GM12874 (cell line): ENCODE measurements around the gene ADGRD1.

ENCODE experiments used
- TF ChIP-seq, protein P1 (sequence below): IDR thresholded peaks from 2 replicates; pipeline ENCODE4 v1.5.1; 2011; ENCODE audit warnings: low read depth, mild to moderate bottlenecking, control low read depth, low read length, moderate library complexity; ENCODE audit not compliant: insufficient read depth

ADGRD1 gene

DNA sequence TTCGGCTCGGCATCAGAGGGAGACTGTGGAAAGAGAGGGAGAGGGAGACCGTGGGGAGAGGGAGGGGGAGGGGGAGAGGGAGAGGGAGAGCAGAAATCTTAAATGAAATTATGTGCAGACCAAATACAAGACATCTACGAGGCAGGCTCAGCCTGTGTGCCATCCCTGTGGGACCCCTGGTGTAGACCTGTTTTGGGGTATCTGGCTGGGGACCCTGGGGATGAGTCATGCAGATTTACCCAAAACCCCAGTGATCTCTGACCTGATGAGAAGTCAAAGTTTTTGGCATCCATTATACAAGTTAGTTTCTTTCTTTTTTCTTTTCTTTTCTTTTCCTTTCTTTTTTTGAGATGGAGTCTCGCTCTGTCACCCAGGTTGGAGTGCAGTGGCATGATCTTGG is 44.4 kb downstream of the ADGRD1 start:
- TF ChIP-seq, protein P1, sequence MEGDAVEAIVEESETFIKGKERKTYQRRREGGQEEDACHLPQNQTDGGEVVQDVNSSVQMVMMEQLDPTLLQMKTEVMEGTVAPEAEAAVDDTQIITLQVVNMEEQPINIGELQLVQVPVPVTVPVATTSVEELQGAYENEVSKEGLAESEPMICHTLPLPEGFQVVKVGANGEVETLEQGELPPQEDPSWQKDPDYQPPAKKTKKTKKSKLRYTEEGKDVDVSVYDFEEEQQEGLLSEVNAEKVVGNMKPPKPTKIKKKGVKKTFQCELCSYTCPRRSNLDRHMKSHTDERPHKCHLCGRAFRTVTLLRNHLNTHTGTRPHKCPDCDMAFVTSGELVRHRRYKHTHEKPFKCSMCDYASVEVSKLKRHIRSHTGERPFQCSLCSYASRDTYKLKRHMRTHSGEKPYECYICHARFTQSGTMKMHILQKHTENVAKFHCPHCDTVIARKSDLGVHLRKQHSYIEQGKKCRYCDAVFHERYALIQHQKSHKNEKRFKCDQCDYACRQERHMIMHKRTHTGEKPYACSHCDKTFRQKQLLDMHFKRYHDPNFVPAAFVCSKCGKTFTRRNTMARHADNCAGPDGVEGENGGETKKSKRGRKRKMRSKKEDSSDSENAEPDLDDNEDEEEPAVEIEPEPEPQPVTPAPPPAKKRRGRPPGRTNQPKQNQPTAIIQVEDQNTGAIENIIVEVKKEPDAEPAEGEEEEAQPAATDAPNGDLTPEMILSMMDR = no peak

DNA sequence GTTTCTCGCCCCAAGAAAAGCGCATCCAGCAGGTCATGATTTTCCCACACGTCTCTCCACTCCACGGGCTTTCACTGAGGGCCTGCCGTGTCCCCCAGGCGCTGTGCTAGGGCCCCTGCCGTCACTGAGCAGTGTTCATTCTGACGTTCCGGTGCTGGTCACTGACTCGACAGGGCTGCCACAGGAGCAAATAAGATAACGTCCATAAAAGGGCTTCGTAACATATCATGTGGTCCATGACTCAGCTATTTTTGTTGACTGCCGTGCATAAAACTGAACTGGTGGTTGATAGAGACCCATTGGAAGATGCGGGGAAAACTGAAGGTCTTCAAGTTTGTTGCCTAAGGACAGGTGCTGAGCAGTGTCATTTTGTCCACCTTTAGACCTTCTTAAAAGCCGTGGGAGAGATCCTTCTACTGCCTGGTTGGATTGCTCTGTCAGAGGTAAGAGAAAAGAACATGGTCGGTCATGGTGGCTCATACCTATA is 46.3 kb downstream of the ADGRD1 start:
- TF ChIP-seq, protein P1 = no peak

DNA sequence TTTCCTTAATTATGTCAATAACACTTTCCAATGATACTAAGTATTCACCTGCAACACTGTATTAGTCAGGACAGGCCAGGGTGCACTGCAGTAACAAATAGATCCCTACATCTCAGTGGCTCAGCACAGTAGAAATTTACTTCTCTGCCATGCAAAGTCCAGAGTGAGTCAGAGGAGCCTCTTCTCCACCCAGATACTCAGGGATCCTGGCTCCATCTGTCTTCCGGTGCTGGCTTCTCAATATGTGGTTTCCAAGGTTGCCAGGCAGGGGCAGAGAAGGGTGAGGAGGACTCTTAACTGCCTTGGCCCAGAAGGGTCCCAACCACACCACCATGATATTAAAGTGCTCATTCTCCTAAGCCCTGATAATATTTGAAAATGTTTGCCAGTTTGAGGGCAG is 47.8 kb downstream of the ADGRD1 start:
- TF ChIP-seq, protein P1 = no peak

DNA sequence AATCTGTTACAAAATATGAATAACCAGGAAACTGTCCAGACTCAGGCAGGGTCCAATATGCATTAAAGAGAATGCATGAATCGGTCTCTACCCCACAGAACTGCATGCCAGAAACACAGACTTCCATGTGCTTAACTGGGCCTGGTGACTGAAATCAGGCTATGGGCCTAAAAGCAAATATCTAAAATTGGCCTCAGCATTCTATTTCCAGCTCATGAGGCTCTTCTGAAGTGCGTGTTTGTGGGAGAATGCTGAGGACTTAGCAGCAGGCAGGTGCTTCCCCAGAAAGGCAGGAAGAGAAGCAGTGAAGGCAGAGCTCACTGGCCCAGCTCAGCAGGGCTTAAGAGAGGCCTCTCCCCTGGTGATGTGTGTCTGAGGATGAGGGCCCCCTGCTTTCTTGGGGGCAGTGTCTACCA is 48.5 kb downstream of the ADGRD1 start:
- TF ChIP-seq, protein P1 = no peak

DNA sequence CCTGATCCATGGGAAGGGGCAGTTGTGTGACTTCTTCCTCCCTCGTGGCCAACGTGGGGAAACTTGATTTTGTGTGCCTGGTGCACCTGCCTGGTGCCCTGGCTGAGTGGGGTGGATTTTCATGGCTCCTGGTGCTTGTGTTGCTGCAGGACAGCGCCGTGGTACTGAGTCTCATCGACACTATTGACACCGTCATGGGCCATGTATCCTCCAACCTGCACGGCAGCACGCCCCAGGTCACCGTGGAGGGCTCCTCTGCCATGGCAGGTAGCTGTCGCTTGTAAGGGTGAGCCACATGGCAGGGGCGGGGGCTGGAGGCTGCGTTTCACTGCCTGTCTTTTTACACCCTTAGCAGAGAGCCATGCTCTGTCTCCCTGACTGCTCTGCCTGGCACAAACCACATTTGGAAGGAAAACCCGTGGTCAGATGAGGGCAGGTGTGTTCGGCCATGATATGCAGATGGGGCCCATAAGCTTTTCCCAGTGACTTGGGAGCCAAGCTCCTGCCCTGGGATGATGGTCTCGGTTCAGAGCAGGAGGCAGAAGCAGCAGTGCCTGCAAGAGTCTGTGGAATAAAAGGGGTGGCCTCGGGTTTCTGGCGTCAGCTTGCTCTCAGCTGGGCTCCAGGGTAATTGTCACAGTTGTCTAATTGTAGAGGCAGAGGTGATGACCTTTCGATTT is 49.5 kb downstream of the ADGRD1 start:
- TF ChIP-seq, protein P1 = no peak

DNA sequence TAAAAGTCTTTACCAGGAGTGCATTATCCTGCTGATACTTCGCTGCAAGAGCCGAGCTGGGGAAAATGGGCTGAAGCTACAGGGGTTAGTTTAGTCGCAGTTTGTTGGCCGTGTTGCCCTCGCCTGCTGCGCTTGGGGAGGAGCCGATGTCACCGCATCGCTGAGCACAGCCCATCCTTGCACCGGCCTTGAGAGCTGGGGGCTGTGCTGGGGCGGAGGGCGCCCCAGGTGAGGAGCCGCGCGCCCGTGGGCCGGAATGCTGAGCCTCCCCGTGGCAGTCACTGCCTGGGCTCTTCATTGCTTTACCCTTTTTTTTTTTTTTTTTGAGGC is 50.0 kb downstream of the ADGRD1 start:
- TF ChIP-seq, protein P1 = no peak

DNA sequence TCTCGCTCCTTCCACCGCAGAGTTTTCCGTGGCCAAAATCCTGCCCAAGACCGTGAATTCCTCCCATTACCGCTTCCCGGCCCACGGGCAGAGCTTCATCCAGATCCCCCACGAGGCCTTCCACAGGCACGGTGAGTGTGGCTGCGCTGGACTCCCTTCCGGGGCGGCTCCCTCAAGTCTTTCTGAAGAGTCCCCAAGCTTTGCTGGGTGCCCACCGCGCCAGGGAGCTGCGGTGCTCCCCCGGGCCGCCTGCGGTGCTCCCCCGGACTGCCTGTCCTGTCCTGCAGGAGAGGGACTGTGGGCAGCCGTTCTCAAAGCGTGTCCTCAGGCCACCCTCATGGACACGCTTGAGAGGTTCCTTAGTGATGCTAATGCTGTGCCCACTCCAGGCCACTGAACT is 50.5 kb downstream of the ADGRD1 start:
- TF ChIP-seq, protein P1 = no peak
